KMS-11 (cell line): ENCODE data around the gene TMEM243.

Source experiments
- H2AFZ ChIP-seq: fragments of 200-600 bp; sonication (generic); 2 replicates; pipeline ENCODE4 v1.6.1; 2016; ENCODE audit warnings: antibody characterized with exemption, mixed run types, low read depth
- H3K27ac ChIP-seq: fragments of 200-600 bp; sonication (generic); 2 replicates; pipeline ENCODE4 v1.6.1; 2016; ENCODE audit warnings: mild to moderate bottlenecking, mixed run types
- H3K27me3 ChIP-seq: fragments of 200-600 bp; sonication (generic); 2 replicates; pipeline ENCODE4 v1.6.1; 2017; ENCODE audit warnings: mild to moderate bottlenecking, low read depth, mixed run types, moderate library complexity; ENCODE audit not compliant: insufficient read depth
- H3K36me3 ChIP-seq: fragments of 200-600 bp; sonication (generic); 2 replicates; pipeline ENCODE4 v1.6.1; 2017; ENCODE audit warnings: mild to moderate bottlenecking, mixed run types; ENCODE audit not compliant: insufficient read depth
- H3K4me1 ChIP-seq: fragments of 200-600 bp; sonication (generic); 2 replicates; pipeline ENCODE4 v1.6.1; 2016; ENCODE audit warnings: mild to moderate bottlenecking, low read depth, mixed run types; ENCODE audit not compliant: poor library complexity, severe bottlenecking
- H3K4me2 ChIP-seq: fragments of 200-600 bp; sonication (generic); 2 replicates; pipeline ENCODE4 v1.7.0; 2016; ENCODE audit warnings: mild to moderate bottlenecking, mixed run types
- H3K4me3 ChIP-seq: fragments of 200-600 bp; sonication (generic); IDR thresholded peaks from 2 replicates; pipeline ENCODE4 v1.6.1; 2017; ENCODE audit warnings: low read depth, low read length, mixed read lengths; ENCODE audit not compliant: insufficient read depth
- H3K79me2 ChIP-seq: fragments of 200-600 bp; sonication (generic); 2 replicates; pipeline ENCODE4 v1.6.1; 2016; ENCODE audit warnings: low read depth, mixed run types; ENCODE audit not compliant: insufficient read depth
- H3K9ac ChIP-seq: fragments of 200-600 bp; sonication (generic); 2 replicates; pipeline ENCODE4 v1.6.1; 2016; ENCODE audit warnings: mild to moderate bottlenecking, mixed run types
- H4K20me1 ChIP-seq: fragments of 200-600 bp; sonication (generic); 2 replicates; pipeline ENCODE4 v1.6.1; 2016; ENCODE audit warnings: mild to moderate bottlenecking, mixed run types; ENCODE audit not compliant: insufficient read depth
- TF ChIP-seq, protein P1 (sequence below): fragments of 200-600 bp; sonication (generic); conservative IDR thresholded peaks from 2 replicates; pipeline ENCODE4 v1.6.1; 2017; ENCODE audit warnings: low read depth, mild to moderate bottlenecking, antibody characterized with exemption, low read length, moderate library complexity, mixed read lengths

TMEM243 gene

GRCh38 chr7:87225696-87226095, 6.2 kb upstream of the TMEM243 start:
- no peaks in the 10 kb centered on the region for H3K36me3 ChIP-seq
- TF ChIP-seq, protein P1, sequence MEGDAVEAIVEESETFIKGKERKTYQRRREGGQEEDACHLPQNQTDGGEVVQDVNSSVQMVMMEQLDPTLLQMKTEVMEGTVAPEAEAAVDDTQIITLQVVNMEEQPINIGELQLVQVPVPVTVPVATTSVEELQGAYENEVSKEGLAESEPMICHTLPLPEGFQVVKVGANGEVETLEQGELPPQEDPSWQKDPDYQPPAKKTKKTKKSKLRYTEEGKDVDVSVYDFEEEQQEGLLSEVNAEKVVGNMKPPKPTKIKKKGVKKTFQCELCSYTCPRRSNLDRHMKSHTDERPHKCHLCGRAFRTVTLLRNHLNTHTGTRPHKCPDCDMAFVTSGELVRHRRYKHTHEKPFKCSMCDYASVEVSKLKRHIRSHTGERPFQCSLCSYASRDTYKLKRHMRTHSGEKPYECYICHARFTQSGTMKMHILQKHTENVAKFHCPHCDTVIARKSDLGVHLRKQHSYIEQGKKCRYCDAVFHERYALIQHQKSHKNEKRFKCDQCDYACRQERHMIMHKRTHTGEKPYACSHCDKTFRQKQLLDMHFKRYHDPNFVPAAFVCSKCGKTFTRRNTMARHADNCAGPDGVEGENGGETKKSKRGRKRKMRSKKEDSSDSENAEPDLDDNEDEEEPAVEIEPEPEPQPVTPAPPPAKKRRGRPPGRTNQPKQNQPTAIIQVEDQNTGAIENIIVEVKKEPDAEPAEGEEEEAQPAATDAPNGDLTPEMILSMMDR = no peak
- H3K27ac ChIP-seq = no peak overlapping the region
- no peak overlapping the region for H3K9ac ChIP-seq
- no peaks in the 10 kb centered on the region for H3K79me2 ChIP-seq
- no peaks in the 10 kb centered on the region for H3K27me3 ChIP-seq
- no peak overlapping the region for H2AFZ ChIP-seq
- H4K20me1 ChIP-seq = no peaks in the 10 kb centered on the region
- no peak overlapping the region for H3K4me2 ChIP-seq
- peaks cover 6% of the 10 kb centered on the region for H3K4me1 ChIP-seq
- H3K4me3 ChIP-seq = no peak overlapping the region

DNA sequence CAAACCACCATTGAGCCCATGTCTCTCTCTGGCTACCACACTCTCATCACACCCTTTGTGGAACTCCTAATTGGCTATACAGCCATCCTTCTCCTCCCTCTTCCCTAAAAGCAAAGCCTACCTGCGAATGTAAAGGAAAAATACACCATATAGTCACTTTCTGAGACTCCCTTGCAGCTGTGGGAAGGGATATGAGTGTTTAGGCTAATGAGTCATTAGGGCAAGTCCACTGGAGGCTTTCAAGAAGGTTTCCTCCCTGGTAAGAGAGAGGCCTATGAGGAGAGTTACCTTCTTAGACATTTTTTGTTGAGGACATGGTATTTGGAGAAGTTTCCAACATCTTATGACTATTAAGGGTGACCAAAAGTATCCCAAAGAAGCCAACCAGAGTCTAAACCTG, 4.1 kb upstream of the TMEM243 start:
- Histone ChIP-seq H3K9ac (no peak overlapping the region), H3K79me2 (peaks cover 4% of the 10 kb centered on the region; the same call in 1 of the 2 replicates), H3K27me3 (no peaks in the 10 kb centered on the region), H4K20me1 (no peaks in the 10 kb centered on the region), H3K4me3 (no peak overlapping the region), H3K27ac (no peak overlapping the region), H3K4me2 (no peak overlapping the region), H2AFZ (no peak overlapping the region), H3K4me1 (peaks cover 9% of the 10 kb centered on the region), H3K36me3 (no peaks in the 10 kb centered on the region)
- TF ChIP-seq, protein P1 = no peak

DNA sequence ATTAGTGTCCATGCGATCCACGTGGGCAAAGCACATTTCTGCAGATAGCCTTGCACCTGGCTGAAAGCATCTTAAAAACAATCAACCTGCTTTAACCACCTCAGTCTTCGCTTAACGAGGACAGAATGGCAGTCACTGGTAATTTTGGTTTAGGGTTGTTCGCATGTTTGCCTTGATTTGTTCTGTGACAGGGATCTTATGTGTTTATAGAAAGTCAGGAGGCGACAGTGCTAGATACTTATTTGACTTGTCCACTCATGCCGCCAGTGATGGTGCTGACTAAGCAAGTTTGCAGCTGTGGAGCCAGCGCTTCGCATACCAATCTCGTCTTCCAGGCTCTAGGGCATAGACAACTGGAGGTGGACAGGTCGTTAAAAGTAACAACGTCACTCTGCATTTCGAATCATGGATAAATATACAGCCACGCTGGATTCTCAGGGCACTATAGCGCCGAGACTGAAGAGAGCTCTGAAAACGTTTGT, 1.2 kb upstream of the TMEM243 start:
- Histone ChIP-seq H2AFZ (peak overlapping the region; percentile 100), H3K27me3 (no peaks in the 10 kb centered on the region), H3K27ac (peak overlapping the region; percentile 72; the same call in 1 of the 2 replicates), H3K79me2 (peaks cover 22% of the 10 kb centered on the region; the same call in 1 of the 2 replicates), H3K36me3 (no peaks in the 10 kb centered on the region), H3K4me3 (no peak overlapping the region), H3K9ac (peak overlapping the region; percentile 89; the same call in 1 of the 2 replicates), H3K4me1 (peaks cover 23% of the 10 kb centered on the region), H4K20me1 (no peaks in the 10 kb centered on the region), H3K4me2 (peak overlapping the region; percentile 87)
- TF ChIP-seq, protein P1 = no peak

- peak overlapping the region; percentile 72 for H3K27ac ChIP-seq
Measured at GRCh38 chr7:87220026-87220733, 648 bp upstream of the TMEM243 start.

More at GRCh38 chr7:87220026-87220733, 648 bp upstream of the TMEM243 start:
- peak overlapping the region; percentile 87 for H3K4me2 ChIP-seq
- H4K20me1 ChIP-seq = no peaks in the 10 kb centered on the region
- no peak overlapping the region for H3K4me3 ChIP-seq
- H3K79me2 ChIP-seq = peaks cover 22% of the 10 kb centered on the region; the same call in 1 of the 2 replicates
- H3K4me1 ChIP-seq = peaks cover 23% of the 10 kb centered on the region
- peak overlapping the region; percentile 100 for H2AFZ ChIP-seq
- H3K27me3 ChIP-seq = no peaks in the 10 kb centered on the region
- TF ChIP-seq, protein P1 = no peak
- peak overlapping the region; percentile 89 for H3K9ac ChIP-seq
- H3K36me3 ChIP-seq = no peaks in the 10 kb centered on the region
